HG02623 (cell line): Measurements from ENCODE around the gene CYP2U1.
"Not testable (repeated sequence)": the region's sequence is repeated elsewhere in the genome, so short reads cannot be mapped to it uniquely, and the experiment has no call there.

Source experiments
- ATAC-seq: cut with Tn5 transposase; IDR thresholded peaks from one replicate; pipeline ENCODE4 v1.9.1; 2021; ENCODE audit warnings: moderate library complexity; ENCODE audit not compliant: unreplicated experiment

Gene CYP2U1

DNA sequence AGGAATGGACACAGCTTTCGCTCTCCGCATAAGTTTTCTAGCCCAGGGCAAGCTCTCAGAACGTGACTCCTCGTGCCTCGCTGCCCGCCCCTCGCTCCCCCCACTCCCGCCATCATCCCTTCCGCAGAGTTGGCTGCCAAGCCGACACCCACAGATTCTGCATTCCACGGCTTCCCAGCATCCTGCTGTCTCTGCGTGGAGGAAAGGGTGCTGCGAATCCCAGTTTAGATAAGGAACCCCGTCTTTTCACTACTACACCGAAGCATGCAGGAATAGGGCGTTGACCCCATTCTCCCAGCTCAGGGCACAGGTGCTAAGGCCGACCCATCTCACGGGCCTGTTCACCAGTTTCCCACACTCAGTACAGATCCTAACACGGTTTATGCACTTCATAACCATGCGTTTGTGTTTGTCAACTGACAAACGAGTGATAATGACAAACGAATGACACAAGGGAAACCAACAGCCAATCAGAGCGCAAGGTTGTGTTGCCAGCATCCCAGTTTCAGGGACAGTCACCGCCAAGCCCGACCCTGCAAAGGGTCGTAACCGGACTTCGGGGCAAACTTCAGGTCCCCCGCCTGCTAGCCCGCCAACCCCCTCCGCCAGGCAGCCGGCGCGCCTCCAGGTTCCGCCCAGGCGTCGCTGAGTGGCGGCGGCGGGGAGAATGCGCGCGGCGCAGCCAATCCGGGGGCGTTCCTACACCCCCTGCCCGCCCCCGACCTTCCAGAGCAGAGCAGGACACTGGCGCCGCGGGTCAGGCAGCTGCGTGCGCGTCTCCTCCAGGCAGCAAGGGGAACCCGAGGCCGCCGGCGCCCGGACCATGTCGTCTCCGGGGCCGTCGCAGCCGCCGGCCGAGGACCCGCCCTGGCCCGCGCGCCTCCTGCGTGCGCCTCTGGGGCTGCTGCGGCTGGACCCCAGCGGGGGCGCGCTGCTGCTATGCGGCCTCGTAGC lies at the start of gene CYP2U1:
Gene CYP2U1 (plus strand): TSS at position 729 of the 954 bp plus-strand sequence. CDS start 95 bp downstream, at position 824.
- peak; percentile 97 for ATAC-seq

DNA sequence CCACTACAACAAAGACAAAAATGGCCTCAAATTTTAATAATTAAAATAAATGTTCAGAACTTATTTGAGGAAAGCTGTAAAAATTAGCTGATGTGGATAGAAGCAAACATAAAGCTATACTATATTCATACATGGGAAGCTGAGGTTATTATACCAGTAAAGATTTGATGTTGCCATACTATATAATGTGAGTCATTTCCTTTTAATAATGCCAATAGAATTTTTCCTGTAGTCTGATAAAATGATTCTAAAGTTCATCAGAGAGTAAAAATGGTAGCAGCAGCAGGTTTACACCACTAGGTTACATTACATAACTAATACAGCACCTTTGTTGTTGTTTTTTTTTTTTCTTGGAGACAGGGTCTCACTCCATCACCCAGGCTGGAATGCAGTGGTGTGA lies 45.5 kb upstream of the CYP2U1 start:
- no peak for ATAC-seq

DNA sequence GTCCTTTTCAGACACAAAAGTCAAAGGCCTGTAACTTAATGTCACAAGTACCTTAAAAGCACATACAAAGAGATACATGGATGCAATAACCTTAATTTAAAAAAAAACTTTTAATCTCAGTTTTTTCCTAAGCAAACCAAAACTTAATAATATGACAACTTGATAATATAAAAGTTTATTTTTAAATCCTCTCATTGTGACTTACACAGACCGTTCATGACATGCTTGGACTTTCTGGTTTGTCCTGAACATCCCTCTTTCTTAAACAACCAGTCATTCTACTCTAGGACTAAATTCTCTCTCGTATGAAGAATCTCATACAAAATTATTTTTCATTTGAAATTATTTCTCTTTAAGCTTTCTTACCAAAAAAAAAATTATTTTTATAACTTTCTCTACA lies 43.1 kb upstream of the CYP2U1 start:
- no peak for ATAC-seq

DNA sequence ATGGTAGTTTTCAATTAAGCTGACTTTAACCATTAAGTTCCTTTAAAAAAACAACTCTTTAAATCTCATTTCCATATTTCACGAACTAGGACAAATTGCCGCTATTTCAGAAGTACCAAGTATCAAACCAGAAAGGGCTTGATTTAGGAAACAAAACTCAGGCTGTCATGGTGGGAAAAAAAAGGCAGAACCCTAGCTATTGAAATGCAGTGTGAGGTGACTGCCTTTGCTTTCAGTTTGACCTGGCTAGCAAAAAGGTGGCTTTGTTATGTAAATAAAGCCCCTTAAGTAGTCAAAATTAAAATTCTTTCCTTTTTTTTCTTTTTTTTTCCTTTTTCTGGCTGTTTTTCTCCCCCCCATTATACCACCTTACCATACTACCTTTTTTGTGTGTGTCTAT lies 40.6 kb upstream of the CYP2U1 start:
- no peak for ATAC-seq

DNA sequence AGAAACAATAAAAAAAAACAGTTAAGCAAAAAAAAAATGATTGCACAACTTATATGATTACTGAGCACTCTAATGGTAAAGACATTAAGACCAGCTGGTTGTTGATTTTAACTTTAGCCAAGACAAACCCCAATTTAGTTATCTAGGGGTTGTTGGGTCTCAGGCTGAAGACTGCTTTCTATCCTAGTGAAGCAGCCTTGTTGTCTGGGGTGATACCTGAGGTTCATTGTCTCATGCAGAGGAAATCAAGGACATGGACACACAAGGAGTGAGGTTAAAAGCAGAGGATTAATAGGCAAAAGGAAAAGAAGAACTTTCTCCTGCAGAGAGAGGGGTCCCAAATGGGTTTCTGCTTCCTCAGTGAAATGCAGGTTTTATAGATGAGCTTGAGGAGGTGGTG lies 40.0 kb upstream of the CYP2U1 start:
- ATAC-seq = no peak

DNA sequence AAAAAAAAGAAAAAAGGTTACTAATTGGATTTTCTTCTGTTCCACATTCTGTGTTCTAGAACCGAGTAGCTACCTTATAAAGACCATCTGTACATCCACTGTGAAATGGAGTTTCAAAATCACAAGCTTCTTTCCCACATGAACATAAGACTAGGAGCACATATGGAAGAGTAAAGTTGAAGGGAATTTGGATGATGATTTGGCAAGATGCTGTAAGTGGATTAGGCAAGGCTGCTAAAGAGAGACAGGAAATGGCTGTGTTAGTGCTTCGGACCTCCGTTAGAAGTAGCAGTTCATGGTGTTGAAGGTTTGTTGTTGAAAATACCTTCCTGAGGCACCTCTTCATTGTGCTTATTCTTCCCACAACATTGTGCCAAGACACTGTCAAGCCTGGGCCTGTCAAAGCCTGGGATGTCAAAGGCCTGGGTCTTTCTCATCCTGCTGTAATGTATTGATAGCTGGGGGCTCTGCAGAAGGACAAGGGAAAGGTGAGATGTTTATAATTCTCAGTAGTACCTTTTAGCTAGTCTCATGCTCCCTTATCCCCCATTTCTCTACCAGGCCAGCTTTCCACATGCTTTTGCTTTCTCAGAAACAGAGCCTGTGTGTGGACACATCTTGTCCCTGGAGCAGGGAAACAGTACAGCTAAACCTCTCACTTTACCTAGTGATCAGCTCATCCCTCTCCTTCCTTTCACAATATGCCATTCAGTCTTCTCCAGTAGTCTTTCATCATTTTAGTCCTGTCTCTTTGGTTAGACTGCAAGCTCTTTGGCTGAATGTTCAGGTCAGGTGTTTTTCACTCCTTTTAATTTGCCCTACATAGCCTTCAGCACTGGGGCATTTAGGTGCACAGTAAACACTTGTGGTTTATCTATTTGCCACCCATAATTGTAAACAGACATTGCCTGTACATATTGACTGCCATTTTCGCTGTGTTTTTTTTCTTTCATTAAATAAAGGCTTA lies 37.9 kb upstream of the CYP2U1 start:
- ATAC-seq = no peak

DNA sequence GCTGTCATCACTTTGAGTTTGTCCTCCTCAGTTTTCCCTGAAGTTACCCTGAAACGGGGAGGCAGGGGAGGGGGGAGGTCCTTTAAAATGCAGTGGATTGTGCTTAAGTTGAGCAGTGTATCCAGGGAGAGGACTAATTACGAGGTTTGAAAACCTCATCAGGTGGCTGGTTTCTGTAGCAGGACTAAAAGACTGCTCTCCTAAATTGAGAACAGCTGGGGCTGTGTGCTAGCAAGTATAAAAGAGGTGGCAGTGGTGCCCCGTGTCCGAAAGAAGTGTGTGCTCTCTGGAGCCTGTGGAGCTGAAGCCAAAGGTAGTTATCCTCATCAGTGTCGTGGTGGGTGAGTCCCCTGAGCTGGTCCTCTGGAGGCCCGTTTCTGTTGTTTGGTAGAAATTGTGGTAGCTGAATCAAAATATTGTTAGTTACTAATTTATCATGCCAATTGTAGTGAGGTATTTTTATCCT lies 37.2 kb upstream of the CYP2U1 start:
- ATAC-seq = no peak

DNA sequence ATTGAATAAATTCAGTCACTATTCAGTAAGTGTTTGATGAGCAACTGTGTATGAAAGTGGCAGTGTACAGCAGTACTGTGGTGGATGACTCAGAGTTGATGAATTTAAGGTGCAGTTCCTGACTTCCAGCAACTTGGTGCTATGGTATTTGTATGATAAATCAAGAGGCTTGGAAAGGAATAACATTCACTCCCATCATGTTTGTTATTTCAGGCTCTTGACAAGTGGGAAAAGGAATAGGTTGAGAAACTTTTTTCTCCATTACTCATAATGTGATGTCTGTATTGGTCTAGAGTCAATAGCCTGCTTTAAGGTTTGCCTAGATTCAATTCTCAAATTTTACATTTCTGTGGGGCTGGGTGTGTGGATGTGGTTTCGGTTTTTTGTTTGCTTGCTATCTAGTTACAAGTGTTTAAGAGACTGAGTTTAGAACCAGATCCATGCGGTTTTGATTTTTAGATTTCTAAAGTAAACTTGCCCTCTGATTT lies 35.1 kb upstream of the CYP2U1 start:
- no peak for ATAC-seq

DNA sequence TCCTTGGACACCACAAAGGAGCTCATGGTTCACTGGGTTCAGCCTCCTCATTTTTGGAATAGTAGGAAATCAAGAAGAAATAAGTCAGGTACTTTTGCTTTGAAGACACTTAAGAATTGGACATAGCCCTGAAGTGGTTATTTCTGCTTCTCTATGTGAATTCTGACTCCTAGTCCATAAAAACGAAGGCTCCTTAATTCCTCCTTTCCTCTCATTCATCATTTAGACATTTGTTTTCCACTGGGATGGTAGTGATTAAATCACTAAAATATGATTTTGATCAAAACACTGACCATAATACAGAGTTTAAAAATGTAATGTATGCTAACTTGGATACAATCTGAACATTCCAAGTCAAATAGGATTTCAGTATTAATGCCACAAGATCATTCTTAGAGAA lies 34.7 kb upstream of the CYP2U1 start:
- no peak for ATAC-seq

DNA sequence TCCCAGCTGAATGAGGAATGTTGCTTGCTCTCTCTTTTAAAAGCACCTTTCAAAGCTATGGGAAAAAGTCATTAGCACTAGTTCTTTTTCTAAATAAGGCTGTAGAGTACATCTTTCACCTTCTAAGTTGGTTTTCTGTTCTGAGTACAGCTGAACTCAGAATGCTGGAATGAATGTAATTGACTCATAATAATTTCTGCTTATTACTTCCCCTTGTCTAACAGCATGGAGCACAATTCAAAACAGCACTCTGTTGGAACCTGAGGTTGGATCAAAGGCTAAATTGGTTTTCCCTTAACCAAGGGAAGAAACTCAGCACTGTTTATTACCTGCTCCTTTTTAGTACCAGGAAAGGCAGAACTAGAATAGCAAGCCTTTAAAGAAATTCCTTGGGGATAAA lies 33.5 kb upstream of the CYP2U1 start:
- ATAC-seq = no peak

DNA sequence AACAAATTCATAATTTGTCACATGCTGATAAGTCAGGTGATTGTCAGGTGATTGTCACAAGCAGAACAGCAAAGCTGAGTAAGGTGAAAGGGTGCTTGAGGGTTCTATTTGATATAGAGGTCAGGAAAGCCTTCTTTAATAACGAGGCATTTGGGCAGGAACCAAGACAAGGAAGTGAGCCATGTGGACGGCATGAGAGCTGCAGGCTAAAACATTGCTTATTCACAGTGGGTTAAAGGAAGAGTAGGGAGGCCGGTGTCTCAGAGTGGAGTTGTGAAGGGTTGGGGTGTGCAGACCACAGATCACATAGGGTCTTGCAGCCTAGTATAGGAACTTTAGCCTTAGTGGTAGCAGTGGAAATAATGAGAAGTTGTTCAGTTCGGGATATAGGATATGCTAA lies 31.3 kb upstream of the CYP2U1 start:
- no peak for ATAC-seq

DNA sequence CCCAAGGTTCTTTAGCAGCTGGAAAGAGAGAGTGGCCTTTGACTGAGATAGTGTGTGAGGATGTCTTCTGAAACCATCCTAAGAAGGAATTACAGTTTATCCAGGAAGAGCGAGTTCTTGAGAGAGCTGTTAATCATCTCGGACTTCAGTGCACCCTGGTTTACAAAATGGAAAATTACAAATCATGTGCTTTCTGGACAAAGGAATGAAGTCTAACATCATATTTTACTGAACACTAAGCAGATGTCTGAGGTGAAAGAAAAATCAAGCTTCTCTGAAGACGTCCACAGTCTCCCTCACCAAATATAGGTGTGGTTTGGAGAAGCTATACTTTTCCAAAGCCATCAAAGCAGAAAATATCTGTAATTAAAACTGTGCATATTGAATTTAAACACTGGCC lies 30.8 kb upstream of the CYP2U1 start:
- ATAC-seq = no peak

DNA sequence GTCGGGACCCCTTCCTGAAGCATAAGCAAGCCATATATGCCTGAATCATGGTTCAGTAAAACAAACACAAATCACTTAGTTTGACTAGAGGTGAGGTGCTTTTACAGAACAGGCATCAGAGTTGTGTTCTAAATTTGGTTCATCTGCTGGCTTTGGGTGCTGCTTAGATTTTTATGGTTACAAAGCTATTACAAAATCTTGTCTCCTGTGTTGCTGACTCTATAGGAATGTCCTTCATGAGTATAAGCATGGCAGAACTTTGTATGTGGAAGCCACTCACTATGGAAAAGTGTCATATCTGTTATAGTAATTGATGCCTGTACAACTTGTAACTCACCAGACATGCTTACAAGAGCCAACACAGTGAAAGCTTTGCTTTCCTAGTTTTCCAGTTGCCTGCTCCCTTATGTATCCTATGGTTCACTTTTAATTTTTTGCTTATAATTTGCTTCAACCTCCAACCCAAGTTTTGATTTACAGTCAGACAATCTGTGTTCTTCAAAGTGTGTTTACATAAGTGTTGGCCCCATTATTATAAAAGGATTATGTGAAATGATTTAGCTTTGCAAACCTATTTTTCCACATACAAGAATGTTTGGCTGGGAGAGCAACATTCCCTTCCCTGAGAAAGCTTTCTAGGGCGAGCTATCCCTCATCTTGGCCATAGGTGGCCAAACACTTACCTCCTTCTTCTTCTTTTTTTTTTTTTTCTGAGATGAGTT lies 30.0 kb upstream of the CYP2U1 start:
- ATAC-seq = no peak

DNA sequence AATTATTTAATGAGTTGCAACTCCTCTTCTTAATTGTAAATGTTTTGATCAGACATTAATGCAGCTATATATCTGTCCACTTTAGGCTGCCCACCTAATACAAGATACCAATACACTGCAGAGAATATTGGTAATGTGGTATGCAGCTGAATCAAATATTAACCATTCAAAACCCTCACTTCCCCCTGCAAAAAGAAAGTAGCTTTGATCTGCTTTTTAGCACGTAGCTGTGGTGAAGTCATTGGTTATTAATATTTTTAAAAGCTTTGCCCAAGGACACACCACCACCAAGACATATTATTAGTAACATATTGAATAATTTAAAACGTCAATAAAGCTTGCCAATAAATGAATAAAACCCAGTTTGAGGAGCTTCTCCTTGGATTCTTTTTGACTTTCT lies 28.6 kb upstream of the CYP2U1 start:
- peak; percentile 65 for ATAC-seq

DNA sequence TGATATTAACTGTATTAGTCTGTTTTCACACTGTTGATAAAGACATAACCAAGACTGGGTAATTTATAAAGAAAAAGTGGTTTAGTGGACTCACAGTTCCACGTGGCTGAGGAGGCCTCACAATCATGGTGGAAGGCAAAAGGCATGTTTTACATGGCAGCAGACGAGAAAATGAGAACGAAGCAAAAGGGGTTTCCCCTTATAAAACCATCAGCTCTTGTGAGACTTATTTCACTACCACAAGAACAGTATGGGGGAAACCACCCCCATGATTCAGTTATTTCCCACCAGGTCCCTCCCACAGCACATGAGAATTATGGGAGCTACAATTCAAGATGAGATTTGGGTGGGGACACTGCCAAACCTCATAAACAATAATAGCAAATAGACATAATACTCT lies 26.3 kb upstream of the CYP2U1 start:
- ATAC-seq = not testable (repeated sequence)

DNA sequence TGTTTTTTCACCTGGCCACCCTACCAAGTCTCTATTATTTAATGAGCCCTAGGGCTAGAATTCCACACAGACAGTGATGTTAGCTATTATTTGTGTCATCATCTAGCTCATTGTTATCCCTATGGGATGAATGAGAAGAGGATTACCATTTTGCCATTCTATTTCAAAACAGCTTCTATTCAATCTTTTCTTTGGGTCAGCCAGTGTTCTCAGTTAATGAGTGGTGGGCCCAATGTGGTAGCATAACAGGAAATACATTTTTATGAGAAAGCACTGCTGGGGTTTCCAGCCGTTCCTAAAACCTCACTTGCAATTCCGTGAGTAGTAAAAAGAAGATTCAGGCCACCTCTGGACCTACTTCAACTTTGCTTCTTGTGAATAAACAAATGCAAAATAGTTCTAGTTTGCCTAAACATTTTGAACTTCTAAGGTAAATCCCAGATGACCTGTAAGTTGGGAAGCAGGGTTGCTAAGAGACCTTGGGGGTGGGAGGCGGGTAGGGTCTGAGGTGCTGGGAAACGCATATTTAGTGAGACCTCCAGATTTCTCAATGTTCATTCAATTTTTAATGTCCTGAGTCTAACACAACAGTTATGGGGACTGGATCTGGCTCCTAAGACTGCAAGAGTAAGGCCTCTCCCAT lies 24.8 kb upstream of the CYP2U1 start:
- ATAC-seq = no peak

DNA sequence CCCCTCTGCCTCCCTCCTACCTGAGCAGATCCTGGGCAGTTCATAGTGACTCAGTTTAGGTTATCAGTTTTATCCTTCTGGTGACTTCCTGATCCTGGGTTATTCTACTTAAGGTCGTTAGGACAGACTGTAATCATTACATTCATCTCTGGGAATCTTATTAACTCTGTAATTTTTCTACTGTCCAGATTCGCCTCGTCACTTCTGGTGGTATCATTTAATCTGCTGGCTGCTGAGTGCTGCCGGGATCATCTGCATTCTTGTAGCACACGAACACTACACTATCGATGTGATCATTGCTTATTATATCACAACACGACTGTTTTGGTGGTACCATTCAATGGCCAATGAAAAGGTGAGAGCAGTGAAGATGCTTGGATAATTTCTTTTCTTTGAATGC lies 23.0 kb upstream of the CYP2U1 start:
- no peak for ATAC-seq

DNA sequence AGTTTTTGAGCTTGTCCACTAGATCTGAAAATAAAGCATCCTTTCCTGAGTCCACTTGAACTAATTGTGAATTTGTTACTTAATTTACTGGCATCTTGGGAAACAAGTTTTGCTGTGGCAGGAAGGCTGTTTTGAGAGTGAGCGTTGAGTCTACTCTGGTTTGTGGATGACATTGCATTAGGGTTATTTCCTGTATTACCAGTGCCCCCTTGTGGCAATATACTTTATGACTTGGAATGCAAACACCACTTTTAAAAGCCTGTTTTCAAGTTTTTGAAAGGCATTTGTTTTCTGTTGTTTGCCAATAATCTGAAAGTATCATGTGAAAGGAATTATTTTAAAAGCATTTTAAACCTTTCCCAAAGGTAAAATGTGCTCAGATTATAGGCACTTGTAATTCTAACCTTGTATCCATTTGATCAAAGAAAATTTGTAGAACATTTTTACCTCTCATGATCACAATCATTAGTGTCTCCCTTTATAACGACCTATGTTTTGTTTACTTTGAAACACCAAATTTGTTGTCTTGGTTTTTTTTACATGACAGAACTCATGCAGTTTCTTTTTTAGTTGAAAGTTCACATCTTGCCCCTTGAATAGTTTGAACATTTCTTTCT lies 18.0 kb upstream of the CYP2U1 start:
- peak; percentile 95 for ATAC-seq

DNA sequence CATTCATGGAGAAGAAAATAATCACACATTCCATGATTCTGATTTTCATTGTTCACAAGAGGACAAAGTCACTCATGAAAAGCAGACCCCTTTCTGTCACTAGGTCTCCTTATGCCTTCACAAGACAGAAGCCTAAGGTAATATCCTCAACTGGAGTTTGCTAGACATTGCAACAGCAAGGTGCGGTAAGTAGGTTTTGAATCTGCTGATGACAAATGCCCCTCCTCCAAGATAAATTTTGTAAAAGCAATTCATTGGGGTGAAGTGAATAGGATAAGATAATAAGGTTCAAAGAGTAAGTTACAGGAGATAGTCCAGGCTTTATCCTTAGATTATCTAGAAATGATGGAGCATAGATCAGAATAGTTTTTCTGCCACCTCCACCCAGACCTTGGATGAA lies 16.1 kb upstream of the CYP2U1 start:
- ATAC-seq = no peak

DNA sequence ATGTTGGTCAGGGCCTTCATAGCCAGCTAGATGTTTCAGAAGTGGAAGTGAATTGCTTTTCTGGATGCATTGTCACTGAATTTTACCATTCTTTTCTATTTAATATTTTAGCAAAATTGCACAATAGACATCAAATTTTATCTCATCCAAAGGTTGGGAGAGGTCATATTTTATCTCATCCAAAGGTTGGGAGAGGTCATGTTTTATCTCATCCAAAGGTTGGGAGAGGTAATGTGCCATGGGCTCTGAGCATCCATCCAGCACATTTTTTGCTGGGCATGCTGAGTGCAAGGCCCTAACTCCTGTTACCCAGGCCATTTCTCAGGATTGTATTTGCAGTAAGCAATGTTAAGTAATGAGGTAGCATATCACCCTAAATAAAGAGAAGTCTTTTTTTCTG lies 14.7 kb upstream of the CYP2U1 start:
- ATAC-seq = no peak
